HepG2 (cell line): ENCODE measurements around the gene FNBP1L.

Experiments
- HOXA3 ChIP-seq: sonication (generic); formaldehyde crosslinking; IDR thresholded peaks from 2 replicates; pipeline ENCODE4 v1.5.0; 2020; ENCODE audit warnings: missing genetic modification reagents
- JUND ChIP-seq: sonication (generic); formaldehyde crosslinking; IDR thresholded peaks from 2 replicates; pipeline ENCODE4 v1.8.0; 2022; ENCODE audit warnings: mild to moderate bottlenecking, missing genetic modification reagents
- NFRKB ChIP-seq: fragments of 450-650 bp; IDR thresholded peaks from 2 replicates; pipeline ENCODE4 v1.6.1; 2017
- POLR2AphosphoS5 ChIP-seq: IDR thresholded peaks from 2 replicates; pipeline ENCODE4 v1.6.1; 2012; ENCODE audit warnings: low read depth, low read length
- RBM22 ChIP-seq: fragments of 200-400 bp; formaldehyde crosslinking; optimal IDR thresholded peaks from 2 replicates; pipeline ENCODE3; 2017; ENCODE audit warnings: mild to moderate bottlenecking, low read length, moderate library complexity
- SIX1 ChIP-seq: sonication (generic); formaldehyde crosslinking; IDR thresholded peaks from 2 replicates; pipeline ENCODE4 v1.4.0; 2020; ENCODE audit warnings: missing genetic modification reagents, borderline replicate concordance
- USF2 ChIP-seq, 2 experiments: sonication (generic) in 1 of 2; formaldehyde crosslinking in 1 of 2; IDR thresholded peaks; 2 replicates each; pipeline versions ENCODE4 v1.5.1 to v1.6.1; 2011 to 2020; ENCODE audit warnings: borderline replicate concordance in 1 of 2, low read depth in 1 of 2, low read length in 1 of 2, mild to moderate bottlenecking in 1 of 2, missing genetic modification reagents in 1 of 2, moderate library complexity in 1 of 2
- ZNF281 ChIP-seq: sonication (generic); formaldehyde crosslinking; IDR thresholded peaks from 2 replicates; pipeline ENCODE4 v1.4.0; 2020; ENCODE audit warnings: missing genetic modification reagents, borderline replicate concordance
- ZNF597 ChIP-seq: sonication (generic); formaldehyde crosslinking; IDR thresholded peaks from 2 replicates; pipeline ENCODE4 v1.5.0; 2020; ENCODE audit warnings: missing genetic modification reagents
- ZNF652 ChIP-seq: IDR thresholded peaks from 2 replicates; pipeline ENCODE4 v1.6.1; 2016; ENCODE audit warnings: low read depth, borderline replicate concordance
- ZNF770 ChIP-seq: sonication (generic); formaldehyde crosslinking; IDR thresholded peaks from 2 replicates; pipeline ENCODE4 v1.5.0; 2020; ENCODE audit warnings: mild to moderate bottlenecking, missing genetic modification reagents

- TF ChIP-seq JUND (CRISPR knock-in tag): no peak
- TF ChIP-seq NFRKB: no peak
- no peak for TF ChIP-seq HOXA3
- no peak for TF ChIP-seq ZNF652 (CRISPR knock-in tag)
- TF ChIP-seq ZNF597 (CRISPR knock-in tag): no peak
- TF ChIP-seq USF2 (IDR thresholded peaks at IDR 0.05; ENCODE audit: low read depth, low read length): no peak
- no peak for TF ChIP-seq USF2 (CRISPR knock-in tag; IDR thresholded peaks at IDR 0.05; ENCODE audit: borderline replicate concordance)
- TF ChIP-seq SIX1 (CRISPR knock-in tag): no peak
- TF ChIP-seq POLR2AphosphoS5: no peak
- no peak for TF ChIP-seq ZNF281 (CRISPR knock-in tag)
- TF ChIP-seq ZNF770 (CRISPR knock-in tag): no peak
- TF ChIP-seq RBM22: no peak
These were observed 136.5 kb downstream of the FNBP1L start for GRCh38 chr1:93584261-93585003.
